NCI-H128 (cell line): ENCODE results near the gene AGK.

Experiments
- DNase-seq: peaks from one replicate; lab custom pipeline; 2025; ENCODE audit not compliant: unreplicated experiment; lab: John Stamatoyannopoulos, UW

Gene AGK

GRCh38 chr7:141701489-141702046 is 150.4 kb downstream of the AGK start:
- no peak for DNase-seq

GRCh38 chr7:141702047-141702567 is 150.9 kb downstream of the AGK start, which contains the start of gene DENND11:
Gene DENND11 (minus strand): TSS chr7:141702166. CDS start chr7:141702153, 13 bp downstream.
- peak; percentile 27 for DNase-seq

GRCh38 chr7:141702892-141703291 is 151.7 kb downstream of the AGK start:
- DNase-seq = no peak

- no peak for DNase-seq
Observed at GRCh38 chr7:141704112-141704511, 152.9 kb downstream of the AGK start.

- DNase-seq = no peak
Observed at GRCh38 chr7:141704741-141705140, 153.5 kb downstream of the AGK start.
